Kidney epithelial cell (primary cell): ENCODE results near the gene KCNC2. TPM values are rescaled to one million over a fixed set of nuclear protein-coding genes. Genes with fewer than 3 reads are reported as not detected.

ENCODE experiments used
- DNase-seq: peaks from one replicate; pipeline ENCODE4 v3.0.0-alpha.2; 2010; ENCODE audit warnings: low read depth
- H3K27me3 ChIP-seq: 2 replicates; pipeline ENCODE4 v1.6.0; 2011; ENCODE audit warnings: low read length; ENCODE audit not compliant: control insufficient read depth, insufficient read depth
- H3K36me3 ChIP-seq: 2 replicates; pipeline ENCODE4 v1.5.1; 2011; ENCODE audit warnings: low read length; ENCODE audit not compliant: control insufficient read depth, insufficient read depth
- H3K4me3 ChIP-seq: 2 replicates; pipeline ENCODE4 v1.5.1; 2011; ENCODE audit warnings: low read depth, mild to moderate bottlenecking, control low read depth, low read length
- CTCF ChIP-seq: IDR thresholded peaks from 2 replicates; pipeline ENCODE4 v1.5.1; 2011; ENCODE audit warnings: mild to moderate bottlenecking, moderate library complexity, low read length, control low read depth, inconsistent platforms; ENCODE audit not compliant: insufficient read depth, poor library complexity, severe bottlenecking
- total RNA-seq: library from RNA; depleted of rRNA; stranded (reverse); fragments of >200 nt; gene quantifications from 2 replicates; pipeline ENCODE4 v1.2.3, GENCODE V29; 2015

KCNC2 gene
- total RNA-seq, 1 donor from 2014 or later, result not detected

GRCh38 chr12:75086091-75087038, 123.3 kb downstream of the KCNC2 start:
- no peak for TF ChIP-seq CTCF
- DNase-seq, result no peak
- Histone ChIP-seq H3K36me3 (no peaks in the 10 kb centered on the region), H3K4me3 (no peak overlapping the region), H3K27me3 (no peaks in the 10 kb centered on the region)

- no peaks in the 10 kb centered on the region for H3K36me3 ChIP-seq
- no peak for DNase-seq
- H3K4me3 ChIP-seq, result no peak overlapping the region
- TF ChIP-seq CTCF, result no peak
- H3K27me3 ChIP-seq, result no peaks in the 10 kb centered on the region
These were observed 128.3 kb downstream of the KCNC2 start for GRCh38 chr12:75081305-75081704.

GRCh38 chr12:75080582-75080981, 129.1 kb downstream of the KCNC2 start:
- no peaks in the 10 kb centered on the region for H3K27me3 ChIP-seq
- no peak for TF ChIP-seq CTCF
- H3K36me3 ChIP-seq, result no peaks in the 10 kb centered on the region
- no peak for DNase-seq
- no peak overlapping the region for H3K4me3 ChIP-seq

- Histone ChIP-seq H3K4me3 (no peak overlapping the region), H3K27me3 (no peaks in the 10 kb centered on the region), H3K36me3 (no peaks in the 10 kb centered on the region)
- TF ChIP-seq CTCF, result no peak
- DNase-seq, result no peak
These were observed 144.2 kb downstream of the KCNC2 start for GRCh38 chr12:75065482-75065881.

GRCh38 chr12:75062691-75063090, 146.9 kb downstream of the KCNC2 start:
- no peaks in the 10 kb centered on the region for H3K36me3 ChIP-seq
- H3K27me3 ChIP-seq, result no peaks in the 10 kb centered on the region
- DNase-seq, result no peak
- no peak for TF ChIP-seq CTCF
- no peak overlapping the region for H3K4me3 ChIP-seq

- Histone ChIP-seq H3K27me3 (no peaks in the 10 kb centered on the region), H3K36me3 (no peaks in the 10 kb centered on the region), H3K4me3 (no peak overlapping the region)
- TF ChIP-seq CTCF, result no peak
- DNase-seq, result no peak
These were observed 151.4 kb downstream of the KCNC2 start for GRCh38 chr12:75058228-75058627.
